Osteoblast (primary cell): Measurements from ENCODE around the gene DAGLB. TPM values are rescaled to one million over a fixed set of nuclear protein-coding genes. Genes with fewer than 3 reads are reported as not detected.

Experiments used
- DNase-seq: peaks from one replicate; pipeline ENCODE4 v3.0.0; 2011; ENCODE audit warnings: low spot score, mixed read lengths; ENCODE audit not compliant: insufficient read length; ENCODE audit errors: missing footprints
- H2AFZ ChIP-seq: 2 replicates; pipeline ENCODE4 v1.6.0; 2011; ENCODE audit warnings: mild to moderate bottlenecking, low read length
- H3K27ac ChIP-seq: 2 replicates; pipeline ENCODE4 v1.5.1; 2011; ENCODE audit warnings: mild to moderate bottlenecking, low read depth, low read length, moderate library complexity
- H3K27me3 ChIP-seq: 2 replicates; pipeline ENCODE4 v1.6.0; 2012; ENCODE audit warnings: mild to moderate bottlenecking, control low read depth, inconsistent platforms, low read length, moderate library complexity; ENCODE audit not compliant: insufficient read depth
- H3K36me3 ChIP-seq: 2 replicates; pipeline ENCODE4 v1.5.1; 2011; ENCODE audit warnings: mild to moderate bottlenecking, low read length, control low read depth, moderate library complexity; ENCODE audit not compliant: insufficient read depth
- H3K4me1 ChIP-seq: 2 replicates; pipeline ENCODE4 v1.5.1; 2011; ENCODE audit warnings: mild to moderate bottlenecking, low read length, control low read depth, moderate library complexity; ENCODE audit not compliant: insufficient read depth
- H3K4me2 ChIP-seq: 2 replicates; pipeline ENCODE4 v1.6.0; 2011; ENCODE audit warnings: mild to moderate bottlenecking, low read length; ENCODE audit not compliant: insufficient read depth
- H3K4me3 ChIP-seq: fragments of 200-600 bp; sonication (generic); 3 replicates; pipeline ENCODE4 v1.5.1; 2012; ENCODE audit warnings: mild to moderate bottlenecking, low read length, inconsistent platforms; ENCODE audit not compliant: insufficient read depth
- H3K79me2 ChIP-seq: 2 replicates; pipeline ENCODE4 v1.6.0; 2012; ENCODE audit warnings: mild to moderate bottlenecking, low read length, control low read depth, inconsistent platforms; ENCODE audit not compliant: insufficient read depth
- H3K9me3 ChIP-seq: 2 replicates; pipeline ENCODE4 v1.5.1; 2011; ENCODE audit warnings: low read depth, low read length, control low read depth
- H4K20me1 ChIP-seq: 2 replicates; pipeline ENCODE4 v1.6.0; 2012; ENCODE audit warnings: mild to moderate bottlenecking, low read length, control low read depth; ENCODE audit not compliant: insufficient read depth
- total RNA-seq: library from RNA; depleted of rRNA; stranded (reverse); fragments of >200 nt; gene quantifications from 2 replicates; pipeline ENCODE4 v1.2.3, GENCODE V29; 2012
- TF ChIP-seq, protein P1 (sequence below): IDR thresholded peaks from 2 replicates; pipeline ENCODE4 v1.5.1; 2011; ENCODE audit warnings: mild to moderate bottlenecking, low read depth, low read length, moderate library complexity; ENCODE audit errors: extremely low read depth

The DAGLB gene
- total RNA-seq, 1 donor, result 17.4 TPM

DNA sequence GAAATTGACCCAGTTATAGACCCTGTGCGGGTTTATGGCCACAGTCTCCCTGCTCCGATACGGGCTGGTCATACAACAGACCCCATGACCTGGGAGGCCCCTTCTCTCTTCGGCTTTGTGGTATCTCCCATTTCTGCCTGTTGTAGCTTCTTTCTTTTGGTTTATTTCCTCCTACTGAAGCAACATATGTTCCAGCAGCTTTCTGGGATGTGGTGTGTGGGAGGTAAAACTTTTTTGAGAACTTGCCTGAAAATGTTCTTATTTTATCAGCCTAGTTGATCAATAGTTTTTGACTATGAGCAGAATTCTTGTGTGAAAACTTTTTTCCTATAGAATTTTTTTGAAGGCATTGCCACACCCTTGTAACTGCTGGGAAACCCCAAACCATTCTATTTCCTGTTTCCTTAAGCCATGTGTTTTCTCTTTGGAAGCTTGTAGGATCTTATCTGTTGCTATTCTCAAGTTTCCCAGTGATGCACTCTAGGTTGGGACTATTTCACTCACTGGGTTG, 80.0 kb downstream of the DAGLB start:
- TF ChIP-seq, protein P1, sequence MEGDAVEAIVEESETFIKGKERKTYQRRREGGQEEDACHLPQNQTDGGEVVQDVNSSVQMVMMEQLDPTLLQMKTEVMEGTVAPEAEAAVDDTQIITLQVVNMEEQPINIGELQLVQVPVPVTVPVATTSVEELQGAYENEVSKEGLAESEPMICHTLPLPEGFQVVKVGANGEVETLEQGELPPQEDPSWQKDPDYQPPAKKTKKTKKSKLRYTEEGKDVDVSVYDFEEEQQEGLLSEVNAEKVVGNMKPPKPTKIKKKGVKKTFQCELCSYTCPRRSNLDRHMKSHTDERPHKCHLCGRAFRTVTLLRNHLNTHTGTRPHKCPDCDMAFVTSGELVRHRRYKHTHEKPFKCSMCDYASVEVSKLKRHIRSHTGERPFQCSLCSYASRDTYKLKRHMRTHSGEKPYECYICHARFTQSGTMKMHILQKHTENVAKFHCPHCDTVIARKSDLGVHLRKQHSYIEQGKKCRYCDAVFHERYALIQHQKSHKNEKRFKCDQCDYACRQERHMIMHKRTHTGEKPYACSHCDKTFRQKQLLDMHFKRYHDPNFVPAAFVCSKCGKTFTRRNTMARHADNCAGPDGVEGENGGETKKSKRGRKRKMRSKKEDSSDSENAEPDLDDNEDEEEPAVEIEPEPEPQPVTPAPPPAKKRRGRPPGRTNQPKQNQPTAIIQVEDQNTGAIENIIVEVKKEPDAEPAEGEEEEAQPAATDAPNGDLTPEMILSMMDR, result no peak
- no peaks in the 10 kb centered on the region for H3K27me3 ChIP-seq
- H3K79me2 ChIP-seq, result no peaks in the 10 kb centered on the region
- peaks cover 4% of the 10 kb centered on the region for H3K4me1 ChIP-seq
- peak overlapping the region; percentile 24 for H3K4me2 ChIP-seq
- H3K27ac ChIP-seq, result no peak overlapping the region
- DNase-seq, result peak; percentile 51
- H3K4me3 ChIP-seq, result no peak overlapping the region
- no peaks in the 10 kb centered on the region for H3K36me3 ChIP-seq
- peak overlapping the region; percentile 95 for H2AFZ ChIP-seq
- no peaks in the 10 kb centered on the region for H4K20me1 ChIP-seq
- H3K9me3 ChIP-seq, result no peaks in the 10 kb centered on the region

DNA sequence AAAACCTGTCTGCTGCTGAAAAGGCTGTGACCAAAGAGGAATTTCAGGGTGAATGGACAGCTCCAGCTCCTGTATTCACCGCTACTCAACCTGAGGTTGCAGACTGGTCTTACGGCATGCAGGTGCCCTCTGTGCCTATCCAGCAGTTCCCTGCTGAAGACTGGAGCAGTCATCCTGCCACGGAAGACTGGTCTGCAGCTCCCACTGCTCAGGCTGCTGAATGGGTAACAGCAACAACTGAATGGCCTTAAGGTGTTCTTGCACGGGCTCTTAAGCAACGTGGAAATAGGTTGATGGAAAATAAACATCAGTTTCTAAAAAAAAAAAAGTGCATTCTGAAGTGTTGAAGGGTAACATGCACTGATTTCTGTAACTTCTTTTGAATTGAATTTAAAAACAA, 82.3 kb downstream of the DAGLB start:
- H2AFZ ChIP-seq, result no peak overlapping the region
- peaks cover 4% of the 10 kb centered on the region for H3K4me1 ChIP-seq
- no peaks in the 10 kb centered on the region for H3K36me3 ChIP-seq
- TF ChIP-seq, protein P1, result no peak
- no peaks in the 10 kb centered on the region for H4K20me1 ChIP-seq
- no peaks in the 10 kb centered on the region for H3K27me3 ChIP-seq
- no peak for DNase-seq
- no peaks in the 10 kb centered on the region for H3K9me3 ChIP-seq
- H3K27ac ChIP-seq, result no peak overlapping the region
- H3K4me2 ChIP-seq, result no peak overlapping the region
- no peak overlapping the region for H3K4me3 ChIP-seq
- no peaks in the 10 kb centered on the region for H3K79me2 ChIP-seq

DNA sequence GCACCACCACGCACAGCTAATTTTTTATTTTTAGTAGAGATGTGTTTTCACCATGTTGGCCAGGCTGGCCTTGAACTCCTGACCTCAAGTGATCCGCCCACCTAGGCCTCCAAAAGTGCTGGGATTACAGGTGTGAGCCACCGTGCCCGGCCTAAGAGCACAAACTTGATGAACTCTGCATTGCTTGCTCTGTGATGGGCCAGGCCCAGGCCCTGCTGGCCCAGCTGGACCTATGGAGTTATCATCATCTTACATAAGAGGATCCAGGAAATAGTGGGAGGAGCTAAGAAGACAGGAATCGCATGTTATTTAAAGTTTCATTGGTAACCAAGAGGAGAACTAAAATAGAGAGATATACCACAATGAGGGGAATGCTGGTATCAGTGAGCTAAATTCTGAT, 86.9 kb downstream of the DAGLB start:
- H4K20me1 ChIP-seq, result no peaks in the 10 kb centered on the region
- H3K4me2 ChIP-seq, result no peak overlapping the region
- no peaks in the 10 kb centered on the region for H3K9me3 ChIP-seq
- H3K4me3 ChIP-seq, result no peak overlapping the region
- no peak overlapping the region for H3K27ac ChIP-seq
- no peaks in the 10 kb centered on the region for H3K36me3 ChIP-seq
- H2AFZ ChIP-seq, result no peak overlapping the region
- no peaks in the 10 kb centered on the region for H3K4me1 ChIP-seq
- no peaks in the 10 kb centered on the region for H3K27me3 ChIP-seq
- TF ChIP-seq, protein P1, result no peak
- DNase-seq, result no peak
- no peaks in the 10 kb centered on the region for H3K79me2 ChIP-seq

DNA sequence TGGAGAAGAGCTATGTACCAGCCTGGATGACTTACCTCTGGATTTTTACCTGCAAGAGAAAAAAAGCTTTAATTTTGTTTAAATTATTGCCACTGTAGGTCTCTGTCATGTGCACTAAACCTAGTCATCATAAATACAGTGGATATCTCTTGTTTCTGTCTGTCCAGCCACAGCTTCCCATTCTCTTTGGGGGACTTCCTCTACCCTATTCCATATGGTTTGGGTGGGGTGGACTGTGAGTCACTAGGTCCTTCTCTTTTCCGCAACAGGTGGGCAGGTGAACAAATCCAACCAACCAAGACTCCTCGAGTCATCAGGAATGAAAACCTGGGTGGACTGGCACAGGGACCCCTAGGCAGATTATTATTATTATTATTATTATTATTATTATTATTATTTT, 88.0 kb downstream of the DAGLB start:
- Histone ChIP-seq H3K27ac (no peak overlapping the region), H2AFZ (no peak overlapping the region), H3K36me3 (no peaks in the 10 kb centered on the region), H3K9me3 (no peaks in the 10 kb centered on the region), H3K4me1 (no peaks in the 10 kb centered on the region), H3K4me2 (no peak overlapping the region), H3K79me2 (no peaks in the 10 kb centered on the region), H3K4me3 (no peak overlapping the region), H3K27me3 (no peaks in the 10 kb centered on the region), H4K20me1 (no peaks in the 10 kb centered on the region)
- TF ChIP-seq, protein P1, result no peak
- DNase-seq, result no peak

Other genes starting within 250 kb of the DAGLB start
- 89.4 and 94.3 TPM in 2 replicates for gene CYTH3, start 175.3 kb downstream of the DAGLB start, total RNA-seq
- gene FAM220A, start 99.0 kb downstream of the DAGLB start, total RNA-seq, result 20.3 and 25.0 TPM in 2 replicates
- gene RAC1, start 73.4 kb downstream of the DAGLB start, total RNA-seq, result 55.4 and 55.7 TPM in 2 replicates
- gene KDELR2, start 36.2 kb upstream of the DAGLB start, total RNA-seq, result 218 and 245 TPM in 2 replicates
- under 0.01 TPM in 1 of 2 replicates, not detected in the other for gene GRID2IP, start 103.5 kb upstream of the DAGLB start, total RNA-seq
- 51.0 and 61.6 TPM in 2 replicates for gene ZDHHC4, start 129.5 kb upstream of the DAGLB start, total RNA-seq
- gene INTS15, start 142.1 kb upstream of the DAGLB start, total RNA-seq, result 11.9 and 13.0 TPM in 2 replicates
- under 0.01 TPM in 2 replicates for gene ZNF853, start 167.7 kb upstream of the DAGLB start, total RNA-seq
- gene ZNF316, start 189.4 kb upstream of the DAGLB start, total RNA-seq, result 12.4 and 14.1 TPM in 2 replicates